H1 (cell line): Measurements from ENCODE around the gene LGALS9. TPM values are rescaled to one million over a fixed set of nuclear protein-coding genes. Genes with fewer than 3 reads are reported as not detected.

ENCODE experiments used
- CTCF ChIA-PET: fragments of 300-600 bp; sonication (Branson Sonifier 250); formaldehyde crosslinking; loops from one replicate; lab custom pipeline; 2021; ENCODE audit not compliant: partially characterized antibody; lab: Charles Lee
- POLR2A ChIA-PET: fragments of 300-600 bp; sonication (Branson Sonifier 250); formaldehyde crosslinking; loops from one replicate; lab custom pipeline; 2021; ENCODE audit warnings: inconsistent platforms; ENCODE audit not compliant: partially characterized antibody; lab: Charles Lee
- DNase-seq, 2 experiments: peaks; one replicate each; pipeline versions ENCODE4 v3.0.0 to v3.0.0-alpha.2; 2010 to 2022; ENCODE audit warnings: low spot score in 2 of 2, low read depth in 1 of 2, mixed read lengths in 1 of 2
- FAIRE-seq: peaks from 2 replicates; lab custom pipeline; 2011; peaks lifted over from hg19 to GRCh38; lab: Jason Lieb, UNC
- H2AFZ ChIP-seq: 2 replicates; pipeline ENCODE4 v1.8.1; 2012; ENCODE audit warnings: low read length, inconsistent platforms
- H2AK5ac ChIP-seq: 2 replicates; pipeline ENCODE4 v1.6.1; 2013; ENCODE audit warnings: low read depth, low read length
- H2BK120ac ChIP-seq: replicated peaks from 2 replicates; pipeline ENCODE3; 2013; ENCODE audit warnings: low read depth, low read length, inconsistent platforms
- H2BK12ac ChIP-seq: 2 replicates; pipeline ENCODE4 v1.6.1; 2013; ENCODE audit warnings: low read depth, low read length
- H2BK15ac ChIP-seq: 2 replicates; pipeline ENCODE4 v1.6.1; 2013; ENCODE audit warnings: low read length
- H2BK20ac ChIP-seq: 2 replicates; pipeline ENCODE4 v1.6.1; 2013; ENCODE audit warnings: low read length
- H2BK5ac ChIP-seq: 2 replicates; pipeline ENCODE4 v1.6.1; 2013; ENCODE audit warnings: low read depth, low read length
- H3K14ac ChIP-seq: 2 replicates; pipeline ENCODE4 v1.6.1; 2013; ENCODE audit warnings: inconsistent platforms; ENCODE audit not compliant: insufficient read length
- H3K18ac ChIP-seq: 2 replicates; pipeline ENCODE4 v1.6.1; 2013; ENCODE audit warnings: low read length; ENCODE audit errors: extremely low read depth
- H3K23ac ChIP-seq: 2 replicates; pipeline ENCODE4 v1.6.1; 2013; ENCODE audit warnings: inconsistent platforms; ENCODE audit not compliant: insufficient read length
- H3K23me2 ChIP-seq: 2 replicates; pipeline ENCODE4 v1.6.1; 2013; ENCODE audit warnings: low read depth, low read length
- H3K27ac ChIP-seq: 2 replicates; pipeline ENCODE4 v1.6.1; 2011; ENCODE audit warnings: low read depth, low read length, inconsistent platforms
- H3K27me3 ChIP-seq, 4 experiments: replicated peaks in 1 of 4; 1 replicate in 1 of 4; 2 replicates in 3 of 4; pipeline versions ENCODE4 v1.6.1 to v1.8.1; 2011 to 2013; ENCODE audit warnings: low read length in 3 of 4, mild to moderate bottlenecking in 3 of 4, inconsistent platforms in 2 of 4, mixed read lengths in 2 of 4, moderate library complexity in 1 of 4; ENCODE audit not compliant: control insufficient read depth in 3 of 4, insufficient read depth in 3 of 4; ENCODE audit errors: extremely low read depth in 1 of 4
- H3K36me3 ChIP-seq, 4 experiments: 2 replicates each; pipeline versions ENCODE4 v1.6.1 to v1.8.1; 2011 to 2013; ENCODE audit warnings: mild to moderate bottlenecking in 4 of 4, low read length in 3 of 4, moderate library complexity in 2 of 4, control low read depth in 1 of 4, inconsistent platforms in 1 of 4; ENCODE audit not compliant: insufficient read depth in 4 of 4, control insufficient read depth in 2 of 4
- H3K4ac ChIP-seq: replicated peaks from 2 replicates; pipeline ENCODE3; 2013; ENCODE audit warnings: low read length, low read depth, mixed read lengths, inconsistent platforms; ENCODE audit not compliant: insufficient read length
- H3K4me1 ChIP-seq, 4 experiments: replicated peaks in 1 of 4; 1 replicate in 1 of 4; 2 replicates in 3 of 4; pipeline versions ENCODE4 v1.6.1 to v1.8.1; 2011 to 2013; ENCODE audit warnings: low read length in 3 of 4, inconsistent platforms in 2 of 4, mixed read lengths in 1 of 4; ENCODE audit not compliant: insufficient read depth in 4 of 4, control insufficient read depth in 3 of 4
- H3K4me2 ChIP-seq, 2 experiments: 2 replicates each; pipeline versions ENCODE4 v1.6.1 to v1.8.1; 2011 to 2013; ENCODE audit warnings: low read depth in 2 of 2, low read length in 2 of 2, control low read depth in 1 of 2, inconsistent platforms in 1 of 2, mild to moderate bottlenecking in 1 of 2; ENCODE audit not compliant: insufficient read depth in 1 of 2
- H3K4me3 ChIP-seq, 4 experiments: fragments of 200-600, 300-600 bp in 1 of 4; sonication (generic), shearing (Covaris generic), sonication (Bioruptor Twin) in 1 of 4; 2 replicates each; pipeline versions ENCODE4 v1.5.1 to v1.8.1; 2011 to 2016; ENCODE audit warnings: low read length in 4 of 4, low read depth in 3 of 4, control low read depth in 2 of 4, inconsistent platforms in 2 of 4, mild to moderate bottlenecking in 2 of 4, mixed read lengths in 1 of 4, moderate library complexity in 1 of 4; ENCODE audit not compliant: insufficient read depth in 2 of 4; ENCODE audit errors: extremely low read depth in 1 of 4
- H3K56ac ChIP-seq: replicated peaks from 2 replicates; pipeline ENCODE3; 2013; ENCODE audit warnings: low read depth, mild to moderate bottlenecking, mixed read lengths, low read length, inconsistent platforms; ENCODE audit not compliant: insufficient read length
- H3K79me1 ChIP-seq: 2 replicates; pipeline ENCODE4 v1.6.1; 2013; ENCODE audit warnings: low read depth, low read length, control low read depth
- H3K79me2 ChIP-seq, 2 experiments: 2 replicates each; pipeline versions ENCODE4 v1.6.1 to v1.8.1; 2012 to 2013; ENCODE audit warnings: low read length in 2 of 2, mild to moderate bottlenecking in 2 of 2, inconsistent platforms in 1 of 2; ENCODE audit not compliant: insufficient read depth in 2 of 2, control insufficient read depth in 1 of 2
- H3K9ac ChIP-seq, 4 experiments: replicated peaks in 1 of 4; 1 replicate in 1 of 4; 2 replicates in 3 of 4; pipeline versions ENCODE4 v1.6.1 to v1.8.1; 2011 to 2013; ENCODE audit warnings: low read depth in 3 of 4, low read length in 3 of 4, control low read depth in 2 of 4, mild to moderate bottlenecking in 2 of 4, moderate library complexity in 2 of 4, inconsistent platforms in 1 of 4; ENCODE audit errors: extremely low read depth in 1 of 4
- H3K9me3 ChIP-seq, 2 experiments: 2 replicates each; pipeline versions ENCODE4 v1.6.1 to v1.8.1; 2012 to 2013; ENCODE audit warnings: mild to moderate bottlenecking in 2 of 2, moderate library complexity in 2 of 2, control low read depth in 1 of 2, inconsistent platforms in 1 of 2, low read depth in 1 of 2, low read length in 1 of 2, mixed read lengths in 1 of 2; ENCODE audit not compliant: insufficient read depth in 2 of 2
- H4K20me1 ChIP-seq, 2 experiments: replicated peaks in 1 of 2; 2 replicates each; pipeline versions ENCODE3 to v1.8.1; 2011 to 2013; ENCODE audit warnings: inconsistent platforms in 2 of 2, low read length in 2 of 2, mild to moderate bottlenecking in 1 of 2; ENCODE audit not compliant: insufficient read depth in 2 of 2, control insufficient read depth in 1 of 2
- H4K5ac ChIP-seq: 2 replicates; pipeline ENCODE4 v1.6.1; 2013; ENCODE audit warnings: low read length, low read depth, mixed read lengths, inconsistent platforms; ENCODE audit not compliant: insufficient read length
- H4K8ac ChIP-seq: 2 replicates; pipeline ENCODE4 v1.8.0; 2013; ENCODE audit warnings: mild to moderate bottlenecking, moderate library complexity, low read length, inconsistent platforms; ENCODE audit not compliant: insufficient read depth; ENCODE audit errors: extremely low read depth
- H4K91ac ChIP-seq: replicated peaks from 2 replicates; pipeline ENCODE3; 2013; ENCODE audit warnings: low read length, mixed read lengths, inconsistent platforms; ENCODE audit not compliant: insufficient read length
- CTBP2 ChIP-seq: IDR thresholded peaks from 2 replicates; pipeline ENCODE4 v1.7.0; 2011; ENCODE audit warnings: borderline replicate concordance, mild to moderate bottlenecking, moderate library complexity, mixed read lengths, low read length; ENCODE audit not compliant: insufficient read depth, insufficient read length
- EP300 ChIP-seq, 2 experiments: IDR thresholded peaks; 1 replicate in 1 of 2; 2 replicates in 1 of 2; pipeline ENCODE4 v1.6.1; 2011 to 2012; ENCODE audit warnings: low read depth in 2 of 2, low read length in 2 of 2, mild to moderate bottlenecking in 2 of 2, borderline replicate concordance in 1 of 2, inconsistent platforms in 1 of 2, moderate library complexity in 1 of 2
- FOSL1 ChIP-seq: IDR thresholded peaks from 2 replicates; pipeline ENCODE4 v1.6.1; 2011; ENCODE audit warnings: mild to moderate bottlenecking, low read depth, low read length, moderate library complexity; ENCODE audit not compliant: insufficient read depth
- HDAC2 ChIP-seq, 2 experiments: fragments of 300-600 bp in 1 of 2; sonication (generic) in 1 of 2; IDR thresholded peaks; 2 replicates each; pipeline ENCODE4 v1.6.1; 2011 to 2012; ENCODE audit warnings: low read depth in 2 of 2, low read length in 2 of 2, mild to moderate bottlenecking in 2 of 2, moderate library complexity in 2 of 2, borderline replicate concordance in 1 of 2, inconsistent platforms in 1 of 2
- JUN ChIP-seq: IDR thresholded peaks from 2 replicates; pipeline ENCODE4 v1.6.1; 2011; ENCODE audit warnings: low read depth, mild to moderate bottlenecking, improper control_type of control experiment, low read length
- KDM1A ChIP-seq: fragments of 200-600, 300-600 bp; sonication (generic); IDR thresholded peaks from 2 replicates; pipeline ENCODE4 v1.7.1; 2016; ENCODE audit warnings: mild to moderate bottlenecking, low read length, borderline replicate concordance
- NANOG ChIP-seq: IDR thresholded peaks from 2 replicates; pipeline ENCODE4 v1.6.1; 2011; ENCODE audit warnings: low read length, low read depth, mild to moderate bottlenecking, inconsistent platforms; ENCODE audit not compliant: insufficient read depth, poor library complexity, severe bottlenecking
- NRF1 ChIP-seq: IDR thresholded peaks from 2 replicates; pipeline ENCODE4 v1.6.1; 2011; ENCODE audit warnings: mild to moderate bottlenecking, low read depth, low read length, improper control_type of control experiment
- SUZ12 ChIP-seq: fragments of 200-600 bp; sonication (generic); IDR thresholded peaks from 2 replicates; pipeline ENCODE4 v1.6.1; 2012; ENCODE audit warnings: mild to moderate bottlenecking, inconsistent platforms, low read length, moderate library complexity, mixed read lengths
- YY1 ChIP-seq: IDR thresholded peaks from 2 replicates; pipeline ENCODE4 v1.6.1; 2011; ENCODE audit warnings: low read depth, mild to moderate bottlenecking, low read length
- WGBS, 2 experiments: shearing (Covaris generic) in 1 of 2; methylation state at CpG; one replicate each; pipeline versions ENCODE4 v1.1.6 to v1.1.7; 2013 to 2015; ENCODE audit warnings: low lambda C conversion rate in 2 of 2, mixed read lengths in 2 of 2, inconsistent platforms in 1 of 2, low coverage in 1 of 2, missing lambda C conversion rate in 1 of 2; ENCODE audit not compliant: insufficient replicate concordance in 2 of 2, insufficient coverage in 1 of 2, insufficient read length in 1 of 2; ENCODE audit errors: extremely low coverage in 1 of 2, missing lambda C conversion rate in 1 of 2; 5-methylcytosine and 5-hydroxymethylcytosine counted together
- polyA plus RNA-seq, 7 experiments: library from polyadenylated mRNA; depleted of rRNA in 3 of 7; stranded (reverse) in 5 of 7; unstranded in 2 of 7; fragments of >200 nt in 5 of 7; fragments of 200-250 nt in 2 of 7; gene quantifications; 1 replicate in 5 of 7; 2 replicates in 1 of 7; 4 replicates in 1 of 7; pipeline versions ENCODE4 v1.2.1 to v1.2.3, GENCODE V29; 2011 to 2013; ENCODE audit warnings: missing spikeins in 2 of 7, mixed read lengths in 2 of 7
- total RNA-seq: library from RNA; stranded (reverse); fragmentation: NEBNext Ultra II Directional; extraction: Animal tissue kit (Norgen Biotek cat#: 25700); gene quantifications from 2 replicates; pipeline ENCODE4 v1.2.1, GENCODE V29; 2021

LGALS9 gene
- total and polyA plus RNA-seq, 2 of the 8 experiments (the other 6 are each of a cell fraction or from before 2014, with no cell fraction given), result 0.95 to 1.7 TPM

GRCh38 chr17:27605409-27605808 lies 25.6 kb upstream of the LGALS9 start:
- DNase-seq, result no peak
- Histone ChIP-seq H2BK120ac (no peak overlapping the region), H2BK15ac (no peak overlapping the region), H4K20me1 (peaks cover 0 to 3% of the 10 kb centered on the region in 2 experiments), H2BK5ac (no peak overlapping the region), H3K79me2 (no peaks in the 10 kb centered on the region), H2BK12ac (no peak overlapping the region), H3K27ac (no peak overlapping the region), H4K8ac (no peak overlapping the region), H3K14ac (no peak overlapping the region), H3K79me1 (no peaks in the 10 kb centered on the region), H2BK20ac (no peak overlapping the region), H3K27me3 (no peaks in the 10 kb centered on the region), H3K4me3 (no peak overlapping the region), H3K18ac (no peak overlapping the region), H2AK5ac (no peak overlapping the region), H3K9ac (no peak overlapping the region), H3K4me1 (no peaks in the 10 kb centered on the region; a peak in 1 of 7 replicates), H2AFZ (no peak overlapping the region)
- FAIRE-seq, result no peak
- TF ChIP-seq CTBP2 (no peak), YY1 (no peak), JUN (no peak), NANOG (no peak), NRF1 (no peak), HDAC2 (IDR thresholded peaks at IDR 0.05; ENCODE audit: borderline replicate concordance in 1 of 2, low read depth in 2 of 2, low read length in 2 of 2) (no peak), KDM1A (no peak), SUZ12 (no peak), EP300 (IDR thresholded peaks at IDR 0.05; ENCODE audit: borderline replicate concordance in 1 of 2, low read depth in 2 of 2, low read length in 2 of 2) (no peak), FOSL1 (no peak)
- TF ChIP-seq, all 59 proteins: peak for 0
- Histone ChIP-seq H3K9me3 (no peaks in the 10 kb centered on the region), H3K4me2 (no peak overlapping the region), H4K91ac (no peak overlapping the region), H3K4ac (no peak overlapping the region), H3K23me2 (no peaks in the 10 kb centered on the region), H3K36me3 (peaks cover 0 to 9% (median 6%) of the 10 kb centered on the region in 4 experiments; a peak in 6 of 8 replicates), H3K56ac (no peak overlapping the region), H4K5ac (no peak overlapping the region), H3K23ac (no peak overlapping the region)
- POLR2A ChIA-PET, result no interaction called here
- WGBS, 2 experiments, result 93% methylated on average over 25 of the region's 25 CpGs; no CpG with 5 or more reads in 1 of the 2 experiments
- CTCF ChIA-PET, result interaction anchor here (0.9 to 13.1 kb wide), 10 partner anchors 9 to 221 kb away, joined by 3 to 305 read pairs (median 20); partner anchors contain the start of gene KSR1
